Natural killer cell (primary cell): ENCODE results near the gene MLPH. TPM values are rescaled to one million over a fixed set of nuclear protein-coding genes. Genes with fewer than 3 reads are reported as not detected.

ENCODE experiments used
- ATAC-seq, 3 donors: fragments of 150-1000 bp in 2 of 3; fragments of 200-7000 bp in 1 of 3; cut with Tn5 transposase; 1 replicate in 1 of 3; 2 replicates in 2 of 3; pipeline ENCODE4 v1.10.0; 2021; ENCODE audit warnings: mild to moderate bottlenecking in 2 of 3, moderate library complexity in 2 of 3
- DNase-seq, 2 donors: peaks; one replicate each; pipeline versions ENCODE4 v3.0.0 to v3.0.0-alpha.2; 2013 to 2021; ENCODE audit warnings: mixed read lengths in 1 of 2
- H3K27ac ChIP-seq: one replicate; pipeline ENCODE4 v1.5.1; 2013; ENCODE audit warnings: mild to moderate bottlenecking, low read length
- H3K27me3 ChIP-seq: one replicate; pipeline ENCODE4 v1.6.1; 2013; ENCODE audit warnings: low read length; ENCODE audit not compliant: control insufficient read depth, insufficient read depth
- H3K36me3 ChIP-seq: one replicate; pipeline ENCODE4 v1.6.1; 2013; ENCODE audit warnings: low read length; ENCODE audit not compliant: control insufficient read depth, insufficient read depth
- H3K4me1 ChIP-seq: one replicate; pipeline ENCODE4 v1.6.1; 2013; ENCODE audit warnings: low read length; ENCODE audit not compliant: control insufficient read depth, insufficient read depth
- H3K4me3 ChIP-seq: one replicate; pipeline ENCODE4 v1.5.1; 2013; ENCODE audit warnings: low read length
- H3K9me3 ChIP-seq: one replicate; pipeline ENCODE4 v1.6.1; 2013; ENCODE audit warnings: low read length; ENCODE audit not compliant: control insufficient read depth, insufficient read depth
- H3K27ac Mint-ChIP-seq, 2 donors: one replicate each; pipeline ENCODE4 v1.8.0; 2022; ENCODE audit warnings: mild to moderate bottlenecking in 2 of 2, mixed read lengths in 2 of 2, moderate library complexity in 1 of 2
- H3K27me3 Mint-ChIP-seq, 2 donors: one replicate each; pipeline ENCODE4 v1.8.0; 2022; ENCODE audit warnings: low read depth in 2 of 2, mixed read lengths in 2 of 2
- H3K36me3 Mint-ChIP-seq: one replicate; pipeline ENCODE4 v1.8.0; 2022; ENCODE audit warnings: mixed read lengths
- H3K4me1 Mint-ChIP-seq, 2 donors: one replicate each; pipeline ENCODE4 v1.8.0; 2022; ENCODE audit warnings: mixed read lengths in 2 of 2
- H3K4me3 Mint-ChIP-seq: one replicate; pipeline ENCODE4 v1.8.0; 2022; ENCODE audit warnings: mild to moderate bottlenecking, moderate library complexity, mixed read lengths
- H3K9me3 Mint-ChIP-seq, 2 donors: one replicate each; pipeline ENCODE4 v1.8.0; 2022; ENCODE audit warnings: mixed read lengths in 2 of 2
- CTCF ChIP-seq: fragments of 200-600 bp; IDR thresholded peaks from one replicate; pipeline ENCODE4 v1.8.0; 2022; ENCODE audit warnings: antibody characterized with exemption
- WGBS: methylation state at CpG from one replicate; pipeline ENCODE4 v1.1.7; 2013; ENCODE audit warnings: missing lambda C conversion rate; ENCODE audit not compliant: insufficient coverage; 5-methylcytosine and 5-hydroxymethylcytosine counted together
- intact Hi-C: fragments of 100-400 bp; cut with micrococcal nuclease; formaldehyde crosslinking; loops from one replicate; pipeline ENCODE4 v1.14.2; 2022
- total RNA-seq, 4 donors: library from RNA; stranded (reverse); fragments of 120-200 nt in 1 of 4; gene quantifications; one replicate each; pipeline versions ENCODE4 v1.2.3 to v1.2.4, GENCODE V29; 2013 to 2022

MLPH gene
- total RNA-seq, 3 donors from 2014 or later (not counting 1 experiment from before 2014, with no cell fraction given): not detected

GRCh38 chr2:237566401-237567235 lies 79.6 kb downstream of the MLPH start, which contains the start of gene PRLH:
Gene PRLH (plus strand): TSS chr2:237566574. CDS start chr2:237566574, 0 bp downstream.
- H3K27ac Mint-ChIP-seq: no peak within 1 kb of the TSS
- no peak for TF ChIP-seq CTCF
- intact Hi-C loops: no loop called here
- WGBS: 82% methylated on average over 32 of the region's 32 CpGs
- H3K4me3 Mint-ChIP-seq: no peak within 1 kb of the TSS
- Histone ChIP-seq H3K27ac (no peak within 1 kb of the TSS), H3K36me3 (no peaks in the 10 kb centered on the region), H3K9me3 (no peaks in the 10 kb centered on the region), H3K27me3 (no peaks in the 10 kb centered on the region), H3K4me3 (no peak within 1 kb of the TSS), H3K4me1 (peaks cover under 1% of the 10 kb centered on the region)
- H3K27me3 Mint-ChIP-seq: peaks cover 0 to 8% of the 10 kb centered on the region in 2 donors
- H3K4me1 Mint-ChIP-seq: no peaks in the 10 kb centered on the region
- DNase-seq (no peak), ATAC-seq (no peak)
- no peaks in the 10 kb centered on the region for H3K9me3 Mint-ChIP-seq
- H3K36me3 Mint-ChIP-seq: no peaks in the 10 kb centered on the region

- DNase-seq: no peak
- Histone ChIP-seq H3K27me3 (no peaks in the 10 kb centered on the region), H3K36me3 (no peaks in the 10 kb centered on the region), H3K27ac (no peak overlapping the region), H3K9me3 (no peaks in the 10 kb centered on the region), H3K4me3 (no peak overlapping the region), H3K4me1 (peaks cover 6% of the 10 kb centered on the region)
- H3K4me1 Mint-ChIP-seq: peaks cover 5 to 6% of the 10 kb centered on the region in 2 donors
- 88% methylated on average over 16 of the region's 16 CpGs for WGBS
- TF ChIP-seq CTCF: no peak
- peaks cover 0 to 8% of the 10 kb centered on the region in 2 donors for H3K27me3 Mint-ChIP-seq
- H3K27ac Mint-ChIP-seq: no peak overlapping the region
- H3K9me3 Mint-ChIP-seq: no peaks in the 10 kb centered on the region
- no peak overlapping the region for H3K4me3 Mint-ChIP-seq
- intact Hi-C loops: no loop called here
- no peak for ATAC-seq
- no peaks in the 10 kb centered on the region for H3K36me3 Mint-ChIP-seq
These were observed 80.4 kb downstream of the MLPH start for GRCh38 chr2:237567276-237568029.

GRCh38 chr2:237568121-237568660 lies 81.1 kb downstream of the MLPH start:
- DNase-seq: no peak
- no peak overlapping the region for H3K4me3 ChIP-seq
- H3K27me3 ChIP-seq: no peaks in the 10 kb centered on the region
- H3K27ac ChIP-seq: no peak overlapping the region
- no peaks in the 10 kb centered on the region for H3K9me3 Mint-ChIP-seq
- H3K36me3 Mint-ChIP-seq: no peaks in the 10 kb centered on the region
- no peaks in the 10 kb centered on the region for H3K36me3 ChIP-seq
- H3K4me3 Mint-ChIP-seq: no peak overlapping the region
- no peak overlapping the region for H3K27ac Mint-ChIP-seq
- H3K9me3 ChIP-seq: no peaks in the 10 kb centered on the region
- intact Hi-C loops: no loop called here
- peaks cover 6% of the 10 kb centered on the region for H3K4me1 ChIP-seq
- peaks cover 5 to 6% of the 10 kb centered on the region in 2 donors for H3K4me1 Mint-ChIP-seq
- TF ChIP-seq CTCF: no peak
- 76% methylated on average over 9 of the region's 9 CpGs for WGBS
- peaks cover 0 to 5% of the 10 kb centered on the region in 2 donors for H3K27me3 Mint-ChIP-seq
- ATAC-seq: no peak
